HG03520 (cell line): ENCODE measurements around the gene RNF113B.

Experiments used
- ATAC-seq: cut with Tn5 transposase; IDR thresholded peaks from one replicate; pipeline ENCODE4 v1.9.1; 2021; ENCODE audit warnings: mild to moderate bottlenecking, moderate library complexity; ENCODE audit not compliant: unreplicated experiment

RNF113B gene

DNA sequence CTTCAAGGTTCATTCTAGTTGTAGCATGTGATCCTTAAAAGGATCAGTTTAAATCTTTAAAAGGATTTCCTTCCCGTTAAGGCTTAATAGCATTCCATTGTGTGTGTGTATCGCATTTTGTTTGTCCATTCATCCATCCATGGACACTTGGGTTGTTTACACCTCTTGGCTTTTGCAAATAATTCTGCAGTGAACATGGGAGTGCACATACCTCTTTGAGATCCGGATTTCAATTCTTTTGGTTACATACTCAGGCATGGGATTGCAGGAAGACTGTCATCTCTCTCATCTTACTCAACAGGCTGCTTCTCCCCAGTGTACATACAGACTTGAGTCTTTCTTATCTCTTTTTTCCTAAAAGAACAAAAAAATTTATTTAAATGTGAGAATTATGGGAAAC lies 1.2 kb downstream of the RNF113B start:
- ATAC-seq = no peak

DNA sequence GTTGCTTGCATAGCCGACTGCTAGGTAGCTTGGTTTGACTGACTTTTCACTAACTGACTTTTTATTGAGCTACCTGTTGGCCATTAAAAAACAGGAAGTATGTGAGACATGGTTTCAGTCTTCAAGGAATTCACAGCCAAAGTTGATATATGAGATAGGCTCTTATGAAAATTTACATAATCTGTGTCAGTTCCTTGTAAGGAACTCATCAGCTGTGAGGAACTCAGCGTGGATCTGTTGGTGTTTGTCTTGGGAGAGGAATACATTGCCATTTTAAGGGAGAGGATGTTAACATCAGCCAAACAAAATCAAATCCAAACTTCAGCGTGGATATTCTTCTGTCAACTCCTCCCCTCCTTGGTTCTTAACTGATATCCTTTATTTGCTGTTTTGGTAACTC lies 2.0 kb downstream of the RNF113B start:
- no peak for ATAC-seq

DNA sequence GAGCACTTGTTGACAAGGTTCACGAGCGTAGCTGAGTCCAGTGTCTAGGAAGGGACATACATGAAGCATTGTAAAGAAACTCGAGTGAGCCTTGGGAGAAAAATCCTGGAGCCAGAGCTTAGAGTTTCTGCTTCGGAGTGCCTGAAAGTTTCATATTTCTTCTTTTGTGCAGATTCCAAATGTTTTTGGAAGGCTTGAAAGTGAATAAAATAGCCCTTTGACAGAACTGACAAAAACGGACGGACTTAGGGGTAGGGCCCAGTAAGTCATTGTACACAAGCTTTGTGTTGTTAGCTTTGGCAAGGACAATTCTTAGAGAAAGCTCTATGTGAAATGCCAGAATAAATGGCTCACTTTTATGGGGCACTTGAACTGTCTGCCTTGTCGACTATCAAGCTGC lies 2.8 kb downstream of the RNF113B start:
- no peak for ATAC-seq

DNA sequence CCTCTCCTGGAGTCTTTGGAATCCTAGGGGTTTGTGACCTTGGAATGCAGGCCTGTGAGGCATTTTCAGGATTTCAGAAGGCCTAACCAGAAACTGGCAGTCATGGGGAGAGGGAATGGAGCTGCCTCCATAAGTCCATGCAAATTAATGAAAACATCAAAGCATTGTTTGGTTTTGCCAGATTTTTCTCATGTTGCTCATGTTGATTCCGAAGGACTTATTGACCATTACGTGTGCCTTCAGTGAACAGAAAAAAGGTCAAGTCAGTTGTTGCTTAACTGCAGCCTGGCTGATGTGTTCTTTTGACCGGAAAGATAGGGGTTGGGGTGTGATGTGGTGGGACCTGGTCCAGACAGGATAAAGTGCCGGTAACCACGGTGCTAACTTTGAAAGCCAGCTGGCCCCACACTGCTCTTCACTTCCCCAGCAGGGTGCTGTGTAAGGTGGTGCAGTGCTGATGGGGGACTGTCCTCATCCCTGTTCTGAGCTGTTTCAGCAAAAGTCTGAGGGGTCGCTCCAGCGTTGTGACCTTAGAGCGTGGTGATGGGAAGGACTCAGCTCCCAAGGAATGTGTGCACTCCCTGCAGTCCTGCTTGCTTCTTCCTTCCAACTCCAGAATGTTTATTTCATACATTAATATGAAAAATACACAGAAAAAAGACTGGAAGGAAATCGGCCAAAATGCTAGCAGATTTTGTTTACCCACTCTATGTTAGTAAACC lies 3.5 kb downstream of the RNF113B start:
- ATAC-seq = no peak

DNA sequence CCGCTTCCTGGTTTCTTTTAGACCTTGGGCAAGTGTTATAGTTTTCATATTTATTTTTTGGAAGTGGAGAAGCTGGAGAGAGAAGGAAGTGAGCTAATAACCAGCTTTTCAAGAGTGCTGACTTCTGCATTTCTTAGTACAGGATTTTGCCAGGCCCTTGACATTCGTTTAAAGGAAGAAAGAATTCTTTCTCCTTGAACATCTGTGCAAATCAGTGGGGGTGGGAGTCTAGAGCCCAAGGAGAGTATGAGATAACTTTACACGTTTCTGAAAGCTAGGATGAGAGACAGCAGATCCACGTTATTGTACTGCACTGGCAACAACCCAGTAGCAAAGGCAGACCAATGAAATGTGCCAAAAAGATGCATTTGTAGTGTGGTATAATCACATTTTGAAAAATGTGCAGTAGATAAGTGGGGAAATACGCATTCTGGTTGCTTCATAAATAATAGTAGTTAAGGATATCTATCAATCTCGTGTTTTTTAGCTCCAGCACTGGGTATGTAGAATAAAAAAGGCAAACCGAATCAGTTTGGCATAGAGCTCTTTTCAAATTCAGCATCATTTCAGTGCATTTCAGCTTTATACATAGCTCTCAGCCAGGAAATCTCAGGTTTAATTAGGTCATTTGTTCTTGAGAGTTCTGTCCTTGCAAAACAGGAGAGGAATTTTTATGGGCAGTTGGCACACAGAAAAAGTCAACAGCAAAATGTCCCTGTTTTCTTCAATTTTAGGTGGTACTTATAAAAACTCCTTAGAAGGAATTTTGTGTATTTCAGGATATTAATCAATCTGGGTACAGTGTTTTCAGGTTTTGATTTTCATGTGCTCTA lies 4.3 kb downstream of the RNF113B start:
- no peak for ATAC-seq

DNA sequence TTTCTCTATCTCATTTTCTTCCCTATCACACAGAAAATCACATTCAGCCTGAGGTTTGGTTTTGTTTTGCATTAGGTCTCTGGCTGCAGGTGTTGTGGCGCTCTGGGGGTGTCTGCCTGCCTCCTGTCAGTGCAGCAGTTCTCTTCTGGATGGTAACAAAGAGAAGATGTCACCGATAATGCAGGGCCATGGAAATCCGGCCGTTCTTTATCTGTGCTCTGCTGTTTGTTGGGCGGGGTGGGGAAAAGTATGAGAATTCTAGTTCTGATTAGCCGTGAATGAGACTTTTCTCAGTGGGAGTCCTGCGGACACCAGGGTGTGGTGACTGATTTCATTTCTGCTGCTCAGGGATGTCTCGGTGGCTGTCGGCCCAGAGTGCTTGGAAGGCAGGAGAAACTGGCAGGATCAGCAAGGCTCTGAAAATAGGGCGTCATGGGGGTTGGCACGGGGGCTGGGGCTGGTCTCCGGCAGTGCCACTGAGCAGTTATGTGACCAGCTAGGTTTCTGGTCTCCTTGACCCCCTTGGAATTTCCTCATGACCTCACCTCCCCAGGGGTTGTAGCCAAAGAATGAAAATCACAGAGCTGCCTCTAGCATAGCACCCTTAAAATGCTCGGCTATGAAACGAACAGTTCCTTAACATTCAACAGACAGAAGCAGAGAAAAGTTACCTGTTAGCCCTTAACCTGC lies 5.0 kb downstream of the RNF113B start:
- no peak for ATAC-seq

DNA sequence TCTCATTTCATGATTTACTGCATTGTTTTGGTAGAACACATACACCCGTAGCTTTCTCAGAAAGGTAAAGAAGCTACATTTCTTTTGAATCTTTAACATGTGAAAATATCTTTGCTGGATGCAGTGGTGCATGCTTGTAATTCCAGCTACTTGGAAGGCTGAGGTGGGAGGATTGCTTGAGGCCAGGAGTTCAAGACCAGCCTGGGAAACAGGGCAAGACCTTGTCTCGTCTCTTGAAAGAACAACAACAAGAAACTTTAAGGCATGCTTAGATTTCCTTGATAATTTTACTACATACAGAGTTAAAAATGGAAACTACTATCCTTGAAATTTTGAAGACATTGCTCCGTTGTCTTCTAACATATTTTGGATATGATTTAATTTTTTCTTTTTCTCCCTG lies 7.7 kb downstream of the RNF113B start:
- ATAC-seq = no peak

DNA sequence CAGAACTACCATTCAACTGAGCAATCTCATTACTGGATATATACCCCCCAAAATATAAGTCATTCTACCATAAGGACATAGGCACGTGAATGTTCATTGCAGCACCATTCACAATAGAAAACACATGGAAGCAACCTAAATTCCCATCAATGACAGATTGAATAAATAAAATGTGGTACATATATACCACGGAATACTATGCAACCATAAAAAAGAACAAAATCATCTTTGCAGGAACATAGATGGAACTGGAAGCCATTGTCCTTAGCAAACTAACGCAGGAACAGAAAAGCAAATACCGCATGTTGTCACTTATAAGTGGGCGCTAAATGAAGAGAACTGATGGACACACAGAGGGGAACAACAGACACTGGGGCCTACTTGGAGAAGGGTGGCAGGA lies 14.1 kb downstream of the RNF113B start:
- ATAC-seq = no peak

DNA sequence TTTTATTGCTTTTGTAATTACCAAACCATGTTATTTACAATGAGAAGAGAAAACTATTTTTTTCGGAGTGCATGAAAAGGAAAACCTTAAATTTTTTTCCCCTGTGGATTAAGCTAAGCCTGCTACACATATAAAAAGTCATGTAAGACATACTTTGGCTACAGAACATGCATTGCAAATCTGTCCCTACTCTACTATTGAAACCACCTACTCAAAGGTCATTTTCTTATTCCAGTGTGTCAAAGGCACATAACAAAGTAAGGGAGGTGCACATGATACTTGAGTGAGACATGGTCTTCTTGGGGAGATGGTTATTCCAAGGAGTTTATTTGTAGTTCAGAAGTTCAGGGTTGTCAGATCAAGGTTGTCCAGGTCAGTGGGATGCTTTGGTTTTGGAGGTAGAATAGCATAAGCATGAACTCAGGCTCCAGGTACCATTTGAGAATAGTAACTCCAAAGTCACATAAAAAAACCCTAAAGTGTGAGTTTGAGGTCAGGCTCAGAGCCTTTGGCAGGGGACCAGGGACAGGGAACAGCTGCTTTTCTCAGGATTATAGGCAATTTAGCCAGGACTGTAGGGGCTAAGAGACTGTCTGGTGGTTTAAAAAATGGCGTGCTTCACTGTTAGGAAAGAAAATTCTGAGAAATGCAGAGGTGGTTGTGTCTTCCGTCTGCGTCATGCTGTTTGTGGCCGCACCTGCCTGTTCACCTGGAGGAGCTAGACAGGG lies 18.7 kb downstream of the RNF113B start:
- ATAC-seq = no peak

DNA sequence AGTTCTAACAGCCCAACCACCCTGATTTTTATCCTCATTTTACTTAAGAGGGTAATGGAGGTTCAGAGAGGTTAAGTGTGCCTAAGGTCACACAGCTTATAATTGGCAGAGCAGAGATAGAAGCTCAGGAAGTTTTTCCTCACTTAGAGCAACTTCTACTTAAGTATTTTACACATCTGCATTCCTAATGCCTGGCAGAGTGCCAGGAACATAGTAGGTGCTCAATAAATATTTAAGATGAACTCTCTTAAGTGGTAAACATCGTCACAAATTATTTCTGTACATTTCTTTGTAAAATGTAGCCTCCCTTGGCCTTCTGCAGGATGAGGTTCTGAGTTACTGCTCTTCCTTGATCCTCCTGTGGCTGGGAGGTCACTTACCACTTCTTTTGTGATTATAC lies 19.5 kb downstream of the RNF113B start:
- no peak for ATAC-seq

DNA sequence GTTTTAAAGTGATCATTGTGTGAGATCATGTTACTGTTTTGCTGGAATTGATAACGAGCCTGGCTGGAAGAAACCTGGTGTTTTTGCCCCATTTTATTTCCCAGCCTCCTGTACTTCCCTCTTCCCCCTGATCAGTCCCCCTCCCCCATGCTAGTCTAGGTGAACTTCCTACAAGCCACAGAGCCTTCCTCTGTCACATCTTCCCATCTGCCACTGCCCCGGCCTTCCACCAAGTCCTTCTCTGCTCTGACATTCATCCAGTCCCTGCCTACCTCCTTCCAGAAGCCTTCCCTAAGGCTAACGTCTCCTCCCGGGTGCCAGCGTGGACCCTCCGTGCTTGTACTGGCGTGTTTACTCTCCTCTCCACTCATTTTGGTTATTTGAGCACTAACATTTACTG lies 19.9 kb downstream of the RNF113B start:
- ATAC-seq = no peak

DNA sequence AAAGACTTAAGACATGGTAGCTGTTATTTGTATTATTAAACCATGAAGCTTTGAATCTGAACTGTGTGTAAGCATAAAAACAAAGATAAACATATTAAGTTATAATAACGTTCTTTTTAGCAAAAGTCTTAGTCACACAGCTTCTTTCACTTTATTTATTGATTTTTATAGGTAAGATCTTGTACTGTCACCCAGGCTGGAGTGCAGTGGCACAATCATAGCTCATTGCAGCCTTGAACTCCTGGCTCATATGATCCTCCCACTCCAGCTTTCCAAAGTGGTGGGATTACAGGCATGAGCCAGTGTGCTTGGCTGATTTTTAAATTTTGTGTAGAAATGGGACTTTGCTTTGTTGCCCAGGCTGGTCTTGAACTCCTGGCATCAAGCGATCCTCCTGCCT lies 20.8 kb downstream of the RNF113B start:
- no peak for ATAC-seq

DNA sequence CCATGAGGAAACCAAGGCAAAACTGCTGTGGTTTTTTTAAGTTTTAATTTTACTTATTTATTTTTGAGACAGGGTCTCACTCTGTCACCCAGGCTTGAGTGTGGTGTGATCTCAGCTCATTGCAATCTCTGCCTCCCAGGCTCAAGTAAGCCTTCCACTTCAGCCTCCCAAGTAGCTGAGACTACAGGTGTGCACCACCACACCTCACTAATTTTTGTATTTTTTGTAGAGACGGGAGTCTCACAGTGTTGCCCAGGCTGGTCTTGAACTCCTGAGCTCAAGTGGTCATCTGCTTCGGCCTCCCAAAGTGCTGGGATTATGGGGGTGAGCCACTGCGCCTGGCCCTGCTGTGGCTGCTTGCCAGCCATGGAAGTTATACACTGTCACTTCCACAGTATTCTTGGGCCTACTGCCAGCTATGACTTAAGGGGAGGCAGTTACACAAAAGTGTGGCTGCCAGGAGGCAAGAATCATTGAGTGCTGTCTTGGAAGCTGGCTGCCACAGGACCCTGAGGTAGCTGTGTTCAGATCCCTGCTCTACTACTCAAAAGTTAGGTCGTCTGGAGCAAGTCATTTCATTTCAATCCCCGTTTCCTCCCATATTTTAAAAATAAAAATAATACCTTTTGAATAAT lies 21.5 kb downstream of the RNF113B start:
- ATAC-seq = no peak

DNA sequence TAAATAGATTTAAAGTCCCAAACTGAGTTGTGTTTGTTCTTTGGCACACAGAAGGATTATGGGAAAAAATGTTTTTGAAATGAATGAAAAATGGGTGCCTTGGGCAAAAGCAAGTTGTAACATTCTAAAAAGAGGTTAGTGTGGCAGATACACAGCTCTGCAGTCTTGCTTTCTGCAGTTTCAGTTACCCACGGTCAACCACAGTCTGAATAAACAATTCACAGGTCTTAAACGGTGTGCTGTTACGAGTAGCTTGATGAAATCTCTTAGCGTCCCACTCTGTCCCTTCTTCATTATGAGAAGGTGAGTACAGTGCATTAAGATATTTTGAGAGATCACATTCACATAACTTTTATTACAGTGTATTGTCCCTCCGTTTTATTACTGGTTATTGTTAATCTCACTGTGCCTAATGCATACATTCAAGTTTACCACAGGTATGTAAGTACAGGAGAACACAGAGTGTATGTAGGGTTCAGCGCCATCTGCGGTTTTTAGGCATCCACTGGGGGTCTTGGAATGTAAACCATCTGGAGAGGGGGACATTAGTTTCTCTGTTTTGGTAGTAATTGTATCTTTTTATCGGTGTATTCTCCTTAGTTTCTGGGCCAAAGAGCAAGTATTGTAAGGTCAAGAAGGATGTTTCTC lies 26.1 kb downstream of the RNF113B start:
- ATAC-seq = no peak

DNA sequence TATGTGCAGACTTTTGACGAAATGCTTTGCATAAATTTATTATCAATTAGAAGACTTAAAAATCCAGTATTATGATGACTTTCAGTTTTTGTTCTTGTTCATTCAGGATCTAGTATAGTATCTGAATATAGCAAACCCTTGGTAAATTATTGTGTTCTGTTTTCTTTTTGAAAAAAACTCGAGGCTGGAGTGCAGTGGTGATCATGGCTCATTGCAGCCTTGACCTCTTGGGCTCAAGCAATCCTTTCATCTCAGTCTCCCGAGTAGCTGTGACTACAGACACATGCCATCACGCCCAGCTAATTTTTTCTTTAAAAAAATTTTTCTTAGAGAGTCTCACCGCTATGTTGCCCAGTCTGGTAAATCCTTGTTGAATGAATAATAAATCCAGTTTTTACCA lies 29.5 kb downstream of the RNF113B start:
- ATAC-seq = no peak

DNA sequence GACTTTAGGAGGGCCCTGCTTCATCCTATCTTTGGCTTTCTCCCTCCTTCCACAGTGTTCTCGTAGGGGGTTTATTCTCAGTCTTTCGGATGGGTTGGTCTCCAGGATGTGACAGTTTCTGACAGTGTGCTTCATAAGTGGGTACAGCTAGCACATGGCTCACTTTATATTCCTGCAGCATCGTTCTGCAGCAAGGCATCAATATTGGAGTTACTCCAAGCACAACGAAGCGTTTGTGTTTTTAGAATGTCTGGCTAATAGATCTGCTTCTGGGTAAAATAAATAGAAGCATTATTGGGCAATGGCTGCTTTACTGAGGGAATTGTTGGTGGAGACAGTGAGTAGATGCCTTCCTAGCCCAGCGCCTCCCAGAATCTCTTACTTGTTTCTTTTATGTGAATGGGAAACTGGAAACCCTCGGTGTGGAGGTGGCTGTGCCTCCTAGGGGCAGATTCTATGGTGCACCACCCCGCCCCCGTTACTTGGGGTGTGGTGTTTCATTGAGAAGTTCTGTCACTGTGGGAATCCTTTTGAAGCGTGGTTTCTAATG lies 32.2 kb downstream of the RNF113B start:
- no peak for ATAC-seq

DNA sequence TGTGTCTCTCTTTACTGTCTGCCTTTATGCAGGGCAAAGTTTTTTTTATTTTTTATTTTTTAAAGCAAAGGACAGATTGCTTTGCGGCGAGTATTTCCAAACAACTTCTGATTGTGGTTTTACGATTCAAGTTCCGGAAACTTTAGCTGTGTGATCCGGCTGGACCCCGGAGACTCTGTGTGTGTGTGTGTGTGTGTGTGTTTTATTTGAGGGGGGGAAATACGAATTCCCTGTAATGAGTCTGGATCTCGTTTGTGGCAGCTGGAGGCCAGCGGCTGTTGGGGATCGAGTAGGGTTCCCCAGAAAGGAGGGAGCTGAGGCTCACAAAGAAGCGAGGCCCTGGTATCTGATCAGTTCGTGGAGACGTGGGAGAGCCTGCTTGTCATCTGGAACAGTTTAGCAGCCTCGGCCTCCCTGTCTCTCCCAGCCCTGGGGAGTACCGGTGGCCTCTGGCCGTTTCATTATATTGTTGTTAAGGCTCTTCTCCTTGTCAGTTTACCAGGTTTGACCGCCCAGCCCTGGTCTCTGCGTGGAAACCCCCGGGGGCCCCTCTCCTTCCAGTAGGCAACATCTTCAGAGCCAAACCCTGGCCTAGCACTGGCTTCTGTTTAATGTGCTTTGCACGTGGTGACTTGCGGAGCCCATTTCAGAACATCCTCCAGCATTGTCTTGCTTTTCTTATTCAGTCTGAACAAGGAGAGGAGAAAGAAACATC lies 32.9 kb downstream of the RNF113B start:
- ATAC-seq = no peak

DNA sequence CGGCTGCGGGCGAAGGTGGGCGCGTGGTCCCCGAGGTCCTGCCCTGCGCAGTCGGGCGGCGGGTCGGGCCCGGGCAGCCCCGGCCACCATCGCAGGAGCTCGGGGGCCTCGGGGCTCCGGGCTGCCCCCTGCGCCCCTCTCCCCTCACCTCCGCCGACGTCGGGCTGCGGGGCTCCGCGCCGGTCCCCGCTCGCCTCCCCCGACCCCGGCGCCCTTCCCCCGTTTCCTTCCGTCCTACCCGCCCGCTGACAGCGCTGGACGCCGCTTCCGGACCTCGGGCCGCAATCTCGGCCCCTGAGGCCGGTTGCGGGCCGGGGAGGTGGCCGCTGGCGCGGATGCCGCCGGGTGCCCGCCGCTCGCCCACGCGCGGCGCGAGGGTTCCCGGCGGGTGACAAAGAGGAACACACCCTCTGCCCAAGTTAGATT lies 33.5 kb downstream of the RNF113B start:
- ATAC-seq = no peak

DNA sequence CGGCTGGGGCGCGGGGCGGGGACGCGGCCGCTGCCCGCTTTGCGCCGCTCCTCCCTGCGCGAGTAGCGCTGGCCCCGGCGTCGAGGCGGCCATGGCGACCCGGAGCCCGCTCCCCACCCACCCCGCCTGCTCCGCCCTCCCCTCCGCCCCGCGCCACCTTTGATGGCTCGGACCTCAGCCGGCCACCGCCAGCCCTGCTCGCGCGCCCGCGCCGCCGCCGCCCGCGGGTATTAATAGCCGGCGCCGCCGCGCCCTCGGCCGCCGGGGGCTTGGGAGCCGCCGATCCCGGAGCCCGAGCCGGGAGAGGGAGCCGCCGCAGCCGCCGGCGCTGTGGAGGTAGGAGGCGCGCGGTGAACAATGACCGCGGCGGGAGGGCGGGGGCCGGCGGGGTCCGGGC lies 33.9 kb downstream of the RNF113B start:
- peak; percentile 3 for ATAC-seq
